COLO829 (cell line): Measurements from ENCODE around the gene SDK2.

Experiments used
- DNase-seq: peaks from one replicate; pipeline ENCODE4 v3.0.0; 2012; ENCODE audit warnings: low spot score

The SDK2 gene

GRCh38 chr17:73503560-73503959, 140.7 kb downstream of the SDK2 start:
- no peak for DNase-seq

GRCh38 chr17:73500414-73500999, 143.7 kb downstream of the SDK2 start:
- no peak for DNase-seq

- DNase-seq = no peak
Observed at GRCh38 chr17:73498886-73499554, 145.2 kb downstream of the SDK2 start.

GRCh38 chr17:73498176-73498575, 146.1 kb downstream of the SDK2 start:
- no peak for DNase-seq

- DNase-seq = no peak
Observed at GRCh38 chr17:73497721-73498120, 146.5 kb downstream of the SDK2 start.

GRCh38 chr17:73496232-73496631, 148.0 kb downstream of the SDK2 start:
- no peak for DNase-seq

GRCh38 chr17:73495641-73496040, 148.6 kb downstream of the SDK2 start:
- DNase-seq = no peak

GRCh38 chr17:73494950-73495349, 149.3 kb downstream of the SDK2 start:
- DNase-seq = no peak

- no peak for DNase-seq
Observed at GRCh38 chr17:73493956-73494926, 150.0 kb downstream of the SDK2 start.

GRCh38 chr17:73492821-73493814, 151.1 kb downstream of the SDK2 start:
- DNase-seq = no peak

- DNase-seq = no peak
Observed at GRCh38 chr17:73492125-73492820, 152.0 kb downstream of the SDK2 start.

- DNase-seq = no peak
Observed at GRCh38 chr17:73491648-73492047, 152.6 kb downstream of the SDK2 start.

- DNase-seq = no peak
Observed at GRCh38 chr17:73490851-73491250, 153.4 kb downstream of the SDK2 start.

- DNase-seq = no peak
Observed at GRCh38 chr17:73489991-73490390, 154.3 kb downstream of the SDK2 start.

GRCh38 chr17:73489333-73489732, 154.9 kb downstream of the SDK2 start:
- no peak for DNase-seq

- DNase-seq = no peak
Observed at GRCh38 chr17:73485130-73485529, 159.1 kb downstream of the SDK2 start.

- no peak for DNase-seq
Observed at GRCh38 chr17:73482894-73483293, 161.4 kb downstream of the SDK2 start.

GRCh38 chr17:73482251-73482716, 162.0 kb downstream of the SDK2 start:
- DNase-seq = no peak

- DNase-seq = no peak
Observed at GRCh38 chr17:73481676-73482075, 162.6 kb downstream of the SDK2 start.

GRCh38 chr17:73480740-73481139, 163.5 kb downstream of the SDK2 start:
- no peak for DNase-seq
